Heart left ventricle (tissue), 16 donors: ENCODE measurements around the gene L3MBTL3. TPM values are rescaled to one million over a fixed set of nuclear protein-coding genes. Genes with fewer than 3 reads are reported as not detected.
"Not testable (repeated sequence)": the region's sequence is repeated elsewhere in the genome, so short reads cannot be mapped to it uniquely, and the experiment has no call there.

Experiments
- ATAC-seq, 4 donors: fragments of 200-7000 bp; cut with Tn5 transposase; one replicate each; pipeline ENCODE4 v1.9.1; 2020 to 2022; ENCODE audit warnings: moderate library complexity in 4 of 4, mild to moderate bottlenecking in 3 of 4, moderate number of reproducible peaks in 1 of 4
- DNase-seq, 5 donors: peaks; one replicate each; pipeline ENCODE4 v3.0.0-alpha.2; 2020
- H3K27ac ChIP-seq, 12 donors: fragments of 200-600 bp; sonication (generic) in 4 of 12; one replicate each; pipeline versions ENCODE4 v1.5.0 to v1.8.0; 2016 to 2022; ENCODE audit warnings: mild to moderate bottlenecking in 2 of 12
- H3K27me3 ChIP-seq, 9 donors: fragments of 200-600 bp; sonication (generic) in 2 of 9; one replicate each; pipeline versions ENCODE4 v1.5.1 to v1.8.0; 2016 to 2022; ENCODE audit warnings: mild to moderate bottlenecking in 3 of 9
- H3K36me3 ChIP-seq, 9 donors: fragments of 200-600 bp; sonication (generic) in 2 of 9; one replicate each; pipeline versions ENCODE4 v1.5.0 to v1.8.0; 2018 to 2022; ENCODE audit warnings: mild to moderate bottlenecking in 2 of 9
- H3K4me1 ChIP-seq, 12 donors: fragments of 200-600 bp; sonication (generic) in 4 of 12; one replicate each; pipeline versions ENCODE4 v1.5.0 to v1.8.0; 2016 to 2022; ENCODE audit warnings: mild to moderate bottlenecking in 3 of 12
- H3K4me3 ChIP-seq, 12 donors: fragments of 200-600 bp; sonication (generic) in 4 of 12; one replicate each; pipeline versions ENCODE4 v1.5.0 to v1.8.0; 2017 to 2022; ENCODE audit warnings: mild to moderate bottlenecking in 9 of 12, moderate library complexity in 4 of 12
- H3K9me3 ChIP-seq, 12 donors: fragments of 200-600 bp; sonication (generic) in 4 of 12; one replicate each; pipeline versions ENCODE4 v1.5.0 to v1.8.0; 2016 to 2022; ENCODE audit warnings: mild to moderate bottlenecking in 1 of 12
- CTCF ChIP-seq, 12 donors: fragments of 200-600 bp; sonication (generic) in 4 of 12; IDR thresholded peaks; one replicate each; pipeline versions ENCODE4 v1.5.0 to v1.8.0; 2018 to 2022; ENCODE audit warnings: antibody characterized with exemption in 12 of 12, mild to moderate bottlenecking in 5 of 12
- POLR2A ChIP-seq, 2 donors: fragments of 450-650 bp; IDR thresholded peaks; one replicate each; pipeline ENCODE4 v1.6.1; 2017; ENCODE audit warnings: antibody characterized with exemption in 2 of 2, mild to moderate bottlenecking in 2 of 2, moderate library complexity in 2 of 2
- WGBS, 4 donors: extraction: QIAGEN DNeasy Blood & Tissue Kit in 2 of 4; methylation state at CpG; one replicate each; pipeline versions ENCODE4 v1.1.5 to v1.1.7; 2013 to 2018; 5-methylcytosine and 5-hydroxymethylcytosine counted together
- intact Hi-C, 10 donors: fragments of 100-400 bp; cut with DNase I; formaldehyde crosslinking; loops; one replicate each; pipeline versions ENCODE4 v1.11.1 to v1.14.2; 2022
- polyA plus RNA-seq, 2 donors: library from polyadenylated mRNA; stranded (reverse); fragments of 200-250 nt; gene quantifications; one replicate each; pipeline ENCODE4 v1.2.3, GENCODE V29; 2013
- total RNA-seq, 9 donors: library from RNA; depleted of rRNA in 2 of 9; stranded (reverse); fragments of >200 nt in 2 of 9; fragmentation: NEBNext Ultra II Directional in 3 of 9; extraction: Animal tissue kit (Norgen Biotek cat#: 25700) in 3 of 9; gene quantifications; one replicate each; pipeline versions ENCODE4 v1.1.0 to v1.2.4, GENCODE V29; 2016 to 2023
- donor health status: ischemic (EF 13 %, LVEDD 7.1; RV severe dilation, severe dysfunction).
- donor health status: healthy with polysubstance abuse.
- donor health status: DM: no; HTN: yes; CAD: no.
- donor health status: DM: no; HTN: no; CAD: no.
- donor health status: ischemic (EF 25% LVEDD 6.9; RV normal size, moderate dysfunction).
- donor health status: ischemic (EF 25% LVEDD 5.7; RV mildly dilated, moderate dysfunction).
- donor health status: healthy.
- donor health status: DM: yes; HTN: yes; CAD: no.
- donor health status: ischemic (EF 35%, LVEDD 5.7; RV mildly dilated, moderate dysfunction).
- donor health status: nonischemic (EF 11% LVEDD 7.7; RV severe dilation, severe dysfunction).
- donor health status: DM: yes; HTN: yes; CAD: no.
- donor health status: PGD.
- donor health status: ischemic (EF 29% LVEDD 5.4; RV normal size, mild dysfunction).
- donor health status: nonischemic (EF 23%, LVEDD 6.1; RV moderate dilation, normal function).

The L3MBTL3 gene
- total and polyA plus RNA-seq, 11 donors = 0.53 to 4.9 (median 2.0) TPM

DNA sequence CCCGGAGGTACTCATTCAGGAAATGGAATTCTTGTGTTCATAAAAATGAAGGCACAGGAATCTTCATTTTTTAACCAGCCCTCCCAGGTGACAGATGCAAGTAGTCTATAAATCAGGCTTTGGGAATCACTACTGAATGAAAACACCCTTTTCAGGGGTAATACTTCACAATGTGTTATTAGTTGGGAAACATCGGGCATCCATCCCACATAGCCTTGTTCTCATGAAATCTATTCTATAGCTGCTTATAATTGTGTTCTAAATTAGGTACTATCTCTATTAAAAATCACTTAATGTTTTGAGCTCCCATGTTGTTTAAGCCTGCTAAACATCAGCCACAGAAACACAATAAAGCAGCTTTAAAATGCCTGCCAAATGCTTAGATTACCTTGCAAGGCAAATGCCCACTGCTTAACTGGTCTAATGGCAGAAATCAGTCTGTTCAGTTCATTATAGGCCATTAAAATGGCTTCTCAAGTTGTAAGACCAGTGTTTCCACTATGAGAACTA, 94.9 kb downstream of the L3MBTL3 start:
- H3K27ac ChIP-seq = no peak overlapping the region
- WGBS, 4 donors = 84 to 96% (median 88%) methylated on average over 2 of the region's 2 CpGs
- no peak overlapping the region for H3K4me3 ChIP-seq
- no peaks in the 10 kb centered on the region for H3K36me3 ChIP-seq
- no peak for ATAC-seq
- no peaks in the 10 kb centered on the region for H3K4me1 ChIP-seq
- DNase-seq = no peak
- H3K9me3 ChIP-seq = peaks cover 0 to 9% (median 0%) of the 10 kb centered on the region in 12 donors
- no peak for TF ChIP-seq CTCF (IDR thresholded peaks at IDR 0.05)
- no peak for TF ChIP-seq POLR2A (IDR thresholded peaks at IDR 0.05)
- intact Hi-C loops = no loop called here
- H3K27me3 ChIP-seq = no peaks in the 10 kb centered on the region

GRCh38 chr6:130115036-130115435, 96.7 kb downstream of the L3MBTL3 start:
- no peak overlapping the region for H3K27ac ChIP-seq
- no peaks in the 10 kb centered on the region for H3K4me1 ChIP-seq
- TF ChIP-seq POLR2A (IDR thresholded peaks at IDR 0.05) (no peak), CTCF (IDR thresholded peaks at IDR 0.05) (no peak)
- intact Hi-C loops = no loop called here
- H3K36me3 ChIP-seq = no peaks in the 10 kb centered on the region
- H3K4me3 ChIP-seq = no peak overlapping the region
- DNase-seq (no peak), ATAC-seq (no peak)
- peaks cover 0 to 2% (median 0%) of the 10 kb centered on the region in 12 donors for H3K9me3 ChIP-seq
- WGBS, 4 donors = 86 to 94% (median 92%) methylated on average over 6 of the region's 6 CpGs
- H3K27me3 ChIP-seq = no peaks in the 10 kb centered on the region

- Histone ChIP-seq H3K27me3 (no peaks in the 10 kb centered on the region), H3K4me3 (no peak overlapping the region), H3K4me1 (no peaks in the 10 kb centered on the region), H3K27ac (no peak overlapping the region), H3K9me3 (no peaks in the 10 kb centered on the region), H3K36me3 (peaks cover 0 to 2% (median 0%) of the 10 kb centered on the region in 9 donors)
- no peak for ATAC-seq
- TF ChIP-seq CTCF (IDR thresholded peaks at IDR 0.05) = no peak
- TF ChIP-seq POLR2A (IDR thresholded peaks at IDR 0.05) = no peak
- 91 to 94% (median 91%) methylated on average over 4 of the region's 4 CpGs for WGBS, 4 donors
- intact Hi-C loops = no loop called here
- no peak for DNase-seq
Observed at GRCh38 chr6:130116273-130116672, 97.9 kb downstream of the L3MBTL3 start.

DNA sequence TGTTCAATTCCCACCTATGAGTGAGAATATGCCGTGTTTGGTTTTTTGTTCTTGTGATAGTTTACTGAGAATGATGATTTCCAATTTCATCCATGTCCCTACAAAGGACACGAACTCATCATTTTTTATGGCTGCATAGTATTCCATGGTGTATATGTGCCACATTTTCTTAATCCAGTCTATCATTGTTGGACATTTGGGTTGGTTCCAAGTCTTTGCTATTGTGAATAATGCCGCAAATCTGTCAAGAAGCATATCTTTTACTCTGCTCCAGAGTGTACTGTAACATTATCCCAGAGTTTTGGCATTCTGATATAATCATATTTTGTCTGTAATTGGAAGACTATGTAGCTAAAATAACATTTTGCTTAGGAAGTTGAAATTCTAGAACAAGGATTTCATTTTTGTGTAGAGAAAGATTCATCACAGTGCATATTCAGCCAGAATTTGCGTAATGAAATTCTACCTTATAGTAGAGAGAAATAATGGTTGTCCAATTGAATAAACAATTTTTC, 98.9 kb downstream of the L3MBTL3 start:
- H3K27me3 ChIP-seq, H3K4me1 ChIP-seq, DNase-seq, ATAC-seq, H3K9me3 ChIP-seq, H3K36me3 ChIP-seq, H3K27ac ChIP-seq, intact Hi-C loops, H3K4me3 ChIP-seq: not testable (repeated sequence)
- 96 to 100% (median 99%) methylated on average over 2 to 3 of the region's 4 CpGs for WGBS, 4 donors

DNA sequence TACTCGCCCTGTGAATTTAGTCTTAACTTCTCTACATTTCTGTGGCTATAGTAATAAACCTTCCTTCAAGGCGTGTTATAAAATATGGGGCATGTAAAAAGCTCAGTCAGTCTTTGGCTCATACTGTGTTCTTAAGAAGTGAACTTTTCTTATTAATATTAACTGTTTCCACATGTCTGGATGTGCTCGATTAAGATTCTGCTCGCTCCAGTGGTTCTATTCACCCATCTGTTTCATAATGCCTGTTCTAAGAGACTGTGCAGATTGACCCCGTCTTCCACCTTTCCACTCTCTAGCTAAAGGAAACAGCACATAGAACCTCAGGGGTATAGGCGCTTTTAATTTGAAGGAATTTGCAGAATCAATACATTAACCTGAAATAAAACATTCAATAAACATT, 99.9 kb downstream of the L3MBTL3 start:
- DNase-seq (no peak), ATAC-seq (no peak)
- H3K4me1 ChIP-seq = no peaks in the 10 kb centered on the region
- H3K27me3 ChIP-seq = no peaks in the 10 kb centered on the region
- no peak overlapping the region for H3K4me3 ChIP-seq
- H3K9me3 ChIP-seq = no peaks in the 10 kb centered on the region
- no peak for TF ChIP-seq CTCF (IDR thresholded peaks at IDR 0.05)
- TF ChIP-seq POLR2A (IDR thresholded peaks at IDR 0.05) = no peak
- intact Hi-C loops = no loop called here
- WGBS, 4 donors = 92 to 96% (median 96%) methylated on average over 6 of the region's 6 CpGs
- H3K36me3 ChIP-seq = peaks cover 0 to 6% (median 0%) of the 10 kb centered on the region in 9 donors
- no peak overlapping the region for H3K27ac ChIP-seq
